ENCODE measurements around the gene FEM1B.

Gene FEM1B

DNA sequence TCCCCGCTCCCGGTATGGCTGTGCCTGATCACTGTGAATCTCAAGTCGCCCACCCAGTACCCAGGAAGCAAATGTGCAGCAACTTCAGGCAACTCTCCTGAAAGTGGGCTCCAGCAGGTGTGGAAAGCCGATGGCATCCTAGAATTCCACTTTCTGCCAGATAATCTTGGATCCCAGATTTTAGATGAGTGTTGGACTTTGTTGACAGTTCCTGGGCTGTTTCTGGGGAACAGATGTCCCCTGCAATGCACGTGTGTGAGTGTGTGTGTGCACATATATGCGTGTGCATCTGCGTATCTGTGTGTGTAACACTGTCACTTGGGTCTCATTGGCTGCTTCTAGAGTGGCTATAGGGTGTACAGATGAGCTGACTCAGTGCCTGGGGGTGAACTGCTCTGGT is 59.0 kb downstream of the FEM1B start:
- DNase-seq (ENCODE audit: low read depth, low spot score): no peak
- H3K4me3 ChIP-seq (ENCODE audit: low read length): no peak overlapping the region

DNA sequence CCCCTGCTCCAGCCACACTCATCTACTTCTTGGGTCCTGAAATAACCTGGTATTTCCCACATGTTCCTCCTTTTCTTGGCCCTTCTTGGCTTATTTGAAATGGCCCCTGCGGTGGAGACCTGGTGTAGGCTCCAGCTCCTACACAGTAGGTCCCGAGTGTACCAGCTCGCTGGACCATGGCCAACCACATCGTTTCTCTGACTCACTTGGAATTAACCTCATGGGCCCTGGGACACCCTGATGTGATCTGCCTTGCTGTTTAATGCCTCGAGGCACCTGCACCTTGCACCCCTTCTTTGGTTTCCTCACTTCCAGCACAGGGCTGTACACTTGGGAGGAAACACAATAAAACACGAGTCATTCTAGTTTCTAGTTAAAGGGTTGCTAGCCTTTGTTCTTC is 60.3 kb downstream of the FEM1B start:
- no peak for DNase-seq (ENCODE audit: low read depth, low spot score)
- no peak overlapping the region for H3K4me3 ChIP-seq (ENCODE audit: low read length)

DNA sequence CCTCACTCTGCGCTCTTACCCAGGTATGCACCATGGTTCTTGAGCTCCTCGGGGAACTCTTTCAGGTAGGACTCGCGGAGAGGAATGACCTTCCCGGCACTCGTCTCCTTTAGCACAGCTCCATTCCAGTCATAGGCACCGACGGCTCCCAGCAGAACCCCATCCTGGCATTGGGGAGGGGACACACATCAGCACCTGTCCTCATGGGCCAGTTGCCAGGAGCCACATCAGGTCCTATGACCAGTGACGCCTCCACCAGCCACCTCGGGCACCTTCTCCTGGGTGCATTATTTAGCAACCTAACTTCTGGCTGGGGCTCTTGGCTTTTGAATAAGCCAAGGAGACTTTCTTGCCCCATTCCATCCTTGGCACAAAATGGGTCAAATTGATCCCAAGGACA is 61.9 kb downstream of the FEM1B start:
- no peak overlapping the region for H3K4me3 ChIP-seq (ENCODE audit: low read length)
- DNase-seq (ENCODE audit: low read depth, low spot score): no peak

DNA sequence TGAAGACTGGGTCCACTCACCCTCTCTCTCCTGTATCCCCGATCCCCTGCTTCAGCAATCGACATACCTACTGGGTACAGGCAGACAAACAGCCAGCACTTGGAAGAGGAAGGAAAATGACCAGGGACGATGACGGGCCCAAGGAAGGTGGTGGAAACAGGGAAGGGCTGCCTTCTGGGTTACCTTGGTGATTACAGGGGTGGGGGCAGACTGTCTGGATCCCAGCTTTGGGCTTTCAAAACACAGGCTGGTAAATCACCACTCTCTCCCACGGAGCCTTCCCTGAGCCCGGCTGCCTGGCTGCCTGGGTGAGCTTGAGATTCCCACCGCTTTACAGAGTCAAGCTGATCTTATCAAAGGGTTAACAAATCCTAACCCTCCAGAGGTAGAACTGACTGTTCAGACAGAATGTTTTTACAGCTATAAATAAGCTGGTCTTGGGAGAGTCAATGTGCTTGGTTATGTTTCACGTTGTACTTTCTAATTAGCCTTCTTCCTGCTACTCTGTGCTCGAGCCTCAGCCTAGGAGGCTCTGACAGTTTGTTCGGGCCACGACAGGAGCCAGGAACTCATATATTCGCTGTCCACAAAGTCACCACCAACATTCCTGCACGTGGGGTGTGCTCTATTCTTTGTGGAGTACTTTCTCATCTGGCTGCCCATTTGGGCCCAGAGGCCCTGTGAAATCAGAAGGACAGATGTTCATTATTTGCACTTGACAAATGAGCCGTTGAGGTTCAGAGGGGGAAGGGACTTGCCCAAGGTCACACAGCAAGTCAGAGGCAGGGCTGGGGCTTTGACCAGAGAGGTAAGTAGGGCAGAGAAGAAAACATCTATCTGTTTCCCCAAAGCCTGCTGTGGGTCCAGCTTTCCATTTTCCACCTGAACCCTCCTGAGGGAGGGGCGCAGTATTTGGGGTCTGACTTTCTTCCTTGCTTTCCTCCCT is 63.5 kb downstream of the FEM1B start:
- no peak overlapping the region for H3K4me3 ChIP-seq (ENCODE audit: low read length)

DNA sequence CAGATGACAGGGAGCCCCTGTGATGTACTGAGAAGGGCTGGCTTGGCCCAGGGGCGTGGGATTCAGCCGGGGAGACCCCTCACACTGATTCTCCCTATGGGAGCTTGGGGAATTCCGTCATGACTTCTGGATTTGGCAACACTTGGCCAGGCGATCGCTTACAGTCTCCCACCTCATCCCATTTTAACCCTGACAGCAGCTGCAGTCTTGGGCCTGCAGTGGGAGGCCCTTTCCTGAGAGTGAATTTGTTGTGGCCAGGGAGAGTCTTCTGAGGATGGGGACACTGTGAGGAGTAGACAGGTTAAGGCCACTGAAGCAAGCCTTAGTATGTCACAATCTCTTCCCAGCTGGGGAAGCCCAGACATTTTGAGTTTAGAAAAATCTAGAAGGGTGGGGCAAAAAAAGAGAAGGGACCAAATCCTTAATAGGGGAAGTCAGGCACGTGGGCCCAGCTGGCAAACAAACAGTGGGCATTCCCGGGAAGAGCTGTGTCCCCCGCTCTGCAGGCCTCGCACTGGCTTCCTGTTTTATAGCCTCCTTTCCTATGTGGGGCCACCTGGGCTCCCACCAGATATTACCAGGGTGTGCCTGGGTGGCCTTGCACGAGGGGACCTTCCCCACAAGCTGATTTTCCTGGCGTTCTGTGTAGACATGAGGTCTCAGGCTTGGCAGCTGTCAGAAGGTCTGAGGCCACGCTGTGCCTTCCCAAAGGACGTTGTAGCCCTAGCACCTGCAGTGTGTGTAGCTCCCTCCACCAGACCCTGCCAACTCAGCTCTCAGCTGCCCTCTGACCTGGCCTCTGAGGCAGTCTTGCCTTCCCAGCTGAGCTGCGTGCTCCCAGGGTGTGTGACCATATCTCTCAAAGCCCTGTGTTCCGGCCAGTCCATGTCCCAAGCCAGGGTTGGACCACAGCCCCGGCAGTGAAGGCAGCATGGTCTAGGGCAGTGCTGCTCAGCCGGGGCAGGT is 64.5 kb downstream of the FEM1B start:
- no peak for DNase-seq (ENCODE audit: low read depth, low spot score)
- no peak overlapping the region for H3K4me3 ChIP-seq (ENCODE audit: low read length)

More for the DNA sequence above, 63.5 kb downstream of the FEM1B start:
- DNase-seq (ENCODE audit: low read depth, low spot score): no peak

DNA sequence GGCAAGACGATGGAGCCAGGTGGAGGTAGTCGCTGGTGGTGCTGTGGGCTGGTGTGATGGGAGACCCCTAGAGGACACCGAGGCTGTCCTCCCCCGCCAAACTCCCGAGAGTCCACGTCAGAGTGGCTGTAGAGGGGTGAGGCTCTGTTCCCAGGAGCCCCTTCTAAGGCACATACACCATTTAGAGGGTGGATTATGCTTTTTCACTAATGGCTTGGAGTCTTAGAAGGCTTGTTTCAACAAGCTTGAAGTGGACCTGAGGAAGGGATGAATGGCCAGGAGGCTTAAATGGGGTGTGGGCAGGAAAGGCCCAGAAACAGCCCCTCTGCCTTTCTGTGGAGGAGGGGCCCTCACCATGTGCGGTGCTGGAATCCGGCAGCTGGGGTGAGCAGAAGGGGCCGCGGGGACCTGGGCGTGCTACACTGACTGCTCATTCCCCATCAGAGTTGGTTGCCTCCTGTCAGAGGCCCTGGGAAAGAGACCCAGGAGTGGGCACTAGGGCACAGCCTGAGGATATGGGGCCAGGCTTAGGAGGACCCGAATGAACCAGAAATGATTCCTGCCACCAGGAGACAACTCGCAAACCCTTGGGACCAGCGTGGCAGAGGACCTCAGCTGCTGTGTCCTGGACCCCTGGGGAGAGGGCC is 66.2 kb downstream of the FEM1B start:
- DNase-seq (ENCODE audit: low read depth, low spot score): no peak
- no peak overlapping the region for H3K4me3 ChIP-seq (ENCODE audit: low read length)

DNA sequence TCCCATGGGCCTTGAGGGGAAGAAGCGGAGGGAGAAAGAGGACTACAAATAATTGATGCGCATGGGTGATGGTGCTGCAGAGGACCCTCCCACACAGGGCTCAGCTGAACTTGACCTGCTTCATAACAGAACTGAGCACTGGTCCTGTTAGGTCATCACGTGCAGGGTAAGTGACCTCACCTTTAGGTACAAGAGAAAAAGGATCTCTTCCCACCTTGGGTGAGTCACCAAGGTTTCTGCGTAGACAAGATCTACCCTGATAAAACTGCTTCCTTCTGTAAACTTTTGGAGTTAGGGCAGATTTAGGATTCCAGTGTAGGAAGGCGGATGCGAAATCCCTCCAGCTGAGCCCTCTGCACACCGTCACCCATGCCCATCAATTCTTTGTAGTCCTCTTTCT is 67.1 kb downstream of the FEM1B start:
- H3K4me3 ChIP-seq (ENCODE audit: low read length): no peak overlapping the region
- no peak for DNase-seq (ENCODE audit: low read depth, low spot score)
